NCI-H82 treated with DMSO at 0.1 percent for 48 hours (cell line): Measurements from ENCODE around the gene RUNX2.
"Not testable (repeated sequence)": the region's sequence is repeated elsewhere in the genome, so short reads cannot be mapped to it uniquely, and the experiment has no call there.

ENCODE experiments used
- DNase-seq: peaks from one replicate; lab custom pipeline; 2025; ENCODE audit not compliant: unreplicated experiment; lab: John Stamatoyannopoulos, UW

Gene RUNX2

GRCh38 chr6:45454008-45454911, 126.1 kb downstream of the RUNX2 start:
- DNase-seq = no peak

DNA sequence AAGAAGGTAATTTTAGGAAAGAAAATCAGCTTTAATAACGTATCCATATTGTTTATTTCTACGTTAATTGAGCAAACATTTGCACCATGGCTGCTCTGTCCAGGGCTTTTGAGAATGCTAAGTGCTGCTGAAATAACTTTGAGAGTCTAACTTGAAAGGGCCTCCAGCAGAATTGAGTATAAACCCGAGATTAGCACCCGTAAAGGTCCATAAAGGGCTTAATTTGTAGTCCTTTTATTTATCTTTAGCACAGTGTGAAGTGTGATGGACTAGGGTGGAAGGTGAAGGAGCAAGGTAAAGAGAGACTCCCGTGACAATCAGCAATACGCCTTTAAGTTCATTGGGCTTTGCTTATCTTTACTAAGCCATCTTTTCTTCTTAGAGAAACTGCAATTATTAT, 127.3 kb downstream of the RUNX2 start:
- no peak for DNase-seq

- no peak for DNase-seq
Observed at GRCh38 chr6:45457141-45457540, 129.0 kb downstream of the RUNX2 start.

GRCh38 chr6:45458672-45459071, 130.5 kb downstream of the RUNX2 start:
- no peak for DNase-seq

- no peak for DNase-seq
Observed at GRCh38 chr6:45460166-45460565, 132.0 kb downstream of the RUNX2 start.

DNA sequence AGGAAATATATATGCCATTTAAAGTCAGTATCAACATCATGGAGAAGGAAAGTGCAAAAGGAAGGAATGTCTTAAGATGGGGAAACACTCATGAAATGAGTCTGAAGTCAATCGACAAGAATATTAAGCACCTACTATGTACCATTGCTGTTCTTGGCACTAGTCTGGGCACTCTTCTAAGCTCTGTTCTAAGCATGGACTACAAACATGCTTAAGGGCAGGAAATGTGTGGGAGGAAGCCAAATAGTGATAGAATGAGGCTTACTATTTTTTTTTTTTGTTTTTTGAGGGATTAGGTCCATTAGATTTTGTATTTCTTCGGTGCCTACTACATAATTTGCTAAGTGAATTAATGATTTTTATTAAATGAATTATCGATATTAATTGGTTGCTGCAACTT, 133.4 kb downstream of the RUNX2 start:
- no peak for DNase-seq

- DNase-seq = no peak
Observed at GRCh38 chr6:45462190-45463134, 134.3 kb downstream of the RUNX2 start.

DNA sequence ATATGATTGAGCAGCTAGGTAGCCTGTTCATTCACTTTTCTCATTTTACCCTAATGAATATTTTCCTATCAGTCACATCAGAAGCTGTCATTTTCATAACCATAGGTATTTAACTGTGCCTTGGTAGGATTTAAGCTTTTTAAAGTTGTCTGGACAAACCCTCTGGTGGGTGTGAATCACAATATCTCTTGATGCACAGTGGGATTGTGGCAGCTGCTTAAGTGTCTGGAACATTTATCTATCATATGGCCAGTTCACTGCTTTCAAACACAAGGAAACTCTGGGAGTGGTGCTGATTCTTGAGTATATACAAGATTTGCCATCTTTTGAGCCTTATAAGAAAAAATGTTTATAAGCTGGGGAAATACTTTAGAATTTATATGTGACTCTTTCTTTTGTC, 136.6 kb downstream of the RUNX2 start:
- no peak for DNase-seq

GRCh38 chr6:45466686-45467085, 138.6 kb downstream of the RUNX2 start:
- no peak for DNase-seq

GRCh38 chr6:45467417-45467816, 139.3 kb downstream of the RUNX2 start:
- not testable (repeated sequence) for DNase-seq

DNA sequence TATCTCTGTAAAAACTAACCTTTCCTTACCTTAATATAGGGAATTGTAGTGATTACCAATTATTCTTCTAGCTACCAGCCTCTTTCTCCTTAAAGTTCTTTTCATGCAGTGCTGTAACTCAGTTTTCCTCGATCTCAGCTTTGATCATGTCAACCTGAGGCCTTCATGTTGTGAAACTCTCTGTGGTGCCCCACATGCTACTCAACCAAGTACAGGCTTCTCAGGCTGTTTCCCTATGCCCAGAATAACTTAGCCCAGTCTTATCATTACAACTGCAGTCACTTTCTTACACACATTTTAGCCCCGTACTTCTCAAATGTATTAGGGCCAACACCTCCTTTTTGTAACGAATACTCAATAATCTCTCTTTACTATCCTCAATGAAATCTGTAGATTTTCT, 139.7 kb downstream of the RUNX2 start:
- no peak for DNase-seq

DNA sequence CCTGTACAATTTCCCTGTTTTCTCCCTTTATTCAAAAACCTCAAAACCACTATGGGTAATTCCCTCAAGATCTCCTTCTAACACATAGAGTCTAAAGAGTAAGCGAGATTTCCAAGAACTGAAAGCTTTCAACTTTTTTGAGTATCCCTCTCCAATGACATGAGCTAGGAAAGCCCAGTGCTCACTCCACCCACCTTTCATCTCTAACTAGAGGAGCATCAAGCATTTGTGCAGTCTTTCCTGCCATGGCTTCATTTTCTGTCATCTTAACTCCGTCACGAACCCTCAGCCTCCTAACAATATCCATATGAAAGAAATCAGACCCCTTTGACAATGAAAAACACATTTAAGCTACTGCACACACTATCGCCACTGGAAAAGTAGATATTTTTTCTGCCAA, 141.5 kb downstream of the RUNX2 start:
- DNase-seq = no peak

DNA sequence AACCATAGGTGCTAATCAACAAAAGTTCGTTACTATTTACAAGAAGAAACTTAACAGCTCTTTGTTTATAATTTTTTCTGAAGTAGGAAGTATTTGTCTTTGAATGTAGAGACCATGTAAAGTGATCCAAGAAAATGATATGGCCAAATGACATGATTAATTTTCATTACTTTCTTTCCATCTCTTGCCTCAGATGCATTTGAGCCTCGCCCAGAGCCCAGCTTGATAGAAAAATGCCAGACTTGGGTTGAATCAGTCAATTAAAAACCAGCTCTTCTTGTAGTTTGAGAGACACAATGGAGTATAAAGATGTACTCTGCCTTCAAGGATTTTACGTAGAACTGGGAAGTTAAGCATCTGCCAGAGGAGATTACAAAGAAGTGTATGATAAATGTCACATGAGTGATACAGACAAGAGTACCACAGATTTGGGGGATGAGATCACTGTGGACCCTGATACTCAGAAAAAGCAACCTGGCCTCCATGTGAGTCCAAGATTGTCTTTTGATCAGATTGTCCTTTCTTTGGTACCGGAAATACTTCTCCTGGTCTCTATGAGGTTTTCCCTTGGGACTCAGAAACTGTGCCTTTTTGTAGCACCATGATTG, 142.1 kb downstream of the RUNX2 start:
- no peak for DNase-seq

GRCh38 chr6:45472382-45472781, 144.3 kb downstream of the RUNX2 start:
- DNase-seq = no peak

DNA sequence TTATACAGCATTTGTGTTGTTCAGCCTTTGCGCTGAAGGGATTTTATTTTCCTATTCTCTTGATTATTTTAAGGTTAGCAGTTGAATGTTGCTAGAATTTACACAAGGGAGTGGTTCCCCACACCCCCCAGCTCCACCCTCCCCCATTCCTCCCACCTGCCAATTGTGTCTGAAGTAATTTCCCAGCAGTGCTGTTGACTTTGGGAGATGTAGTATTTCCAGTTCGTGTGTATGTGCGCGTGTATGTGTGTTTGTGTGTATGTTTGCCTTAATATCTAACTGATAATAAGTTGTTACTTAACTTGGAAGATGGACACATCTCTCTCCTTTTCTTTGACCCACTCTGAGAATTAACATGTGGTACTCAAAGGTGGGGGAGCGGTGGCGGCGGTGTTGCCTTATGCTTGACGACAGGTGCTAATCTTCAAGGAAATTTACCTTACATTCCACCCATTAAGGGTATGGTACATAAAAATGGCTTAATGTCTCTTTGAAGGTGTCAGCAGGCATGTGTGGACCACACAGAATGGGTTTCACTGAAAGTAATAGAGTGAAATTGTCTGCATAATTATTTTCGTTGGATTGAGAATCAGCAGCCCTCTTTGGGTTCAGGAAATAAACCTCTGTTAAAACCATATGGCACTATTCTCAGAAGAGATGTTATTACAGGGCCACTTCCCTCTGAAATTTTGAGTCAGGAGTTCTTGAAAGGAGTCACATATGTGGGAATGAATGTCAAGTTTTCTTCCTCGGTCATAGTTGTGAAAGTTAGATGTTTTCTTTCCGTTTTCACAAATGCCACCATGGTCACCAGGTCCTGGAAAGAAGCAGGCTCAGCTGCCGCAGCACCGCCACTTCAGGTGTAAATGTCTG, 145.2 kb downstream of the RUNX2 start:
- DNase-seq = no peak

DNA sequence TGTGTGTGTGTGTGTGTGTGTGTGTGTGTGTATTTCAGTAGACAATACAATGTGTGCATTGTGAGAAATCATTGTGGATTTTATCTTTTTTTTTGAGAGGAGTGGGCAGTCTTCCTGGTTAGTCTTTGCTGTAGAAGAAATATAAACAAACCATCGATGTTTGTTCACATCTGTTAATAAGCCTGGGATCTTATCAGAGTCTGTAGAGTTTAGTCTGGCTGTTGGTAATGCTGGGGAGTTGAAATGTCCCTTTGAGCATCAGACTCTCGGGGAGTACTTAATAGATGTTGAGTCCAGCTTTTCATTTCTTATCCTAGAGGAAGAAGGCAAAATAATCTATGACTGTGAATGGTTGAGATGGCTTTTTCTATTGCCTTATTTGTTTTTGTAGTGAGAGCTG, 146.2 kb downstream of the RUNX2 start:
- no peak for DNase-seq

- no peak for DNase-seq
Observed at GRCh38 chr6:45476341-45476740, 148.2 kb downstream of the RUNX2 start.

GRCh38 chr6:45477278-45477677, 149.1 kb downstream of the RUNX2 start:
- DNase-seq = no peak

DNA sequence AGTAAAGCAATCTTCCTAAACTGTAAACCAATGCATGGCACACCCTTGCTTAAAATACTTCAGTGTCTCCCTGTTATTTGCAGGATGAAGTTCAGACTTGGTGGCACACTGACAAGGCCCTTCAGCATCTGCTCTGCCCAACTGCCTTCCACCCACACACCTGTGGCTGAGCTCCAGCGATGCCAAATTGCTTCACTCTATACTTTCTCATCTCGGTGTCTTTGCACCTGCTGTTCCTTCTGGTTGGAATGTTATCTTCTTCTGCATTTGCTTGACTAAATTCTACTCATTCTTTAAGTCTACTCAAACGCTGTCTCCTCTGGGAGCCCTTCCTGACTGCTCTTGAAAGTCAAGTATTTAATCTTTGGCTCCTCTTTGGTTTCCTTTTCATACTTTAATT, 149.7 kb downstream of the RUNX2 start:
- no peak for DNase-seq

GRCh38 chr6:45478240-45478639, 150.1 kb downstream of the RUNX2 start:
- no peak for DNase-seq
